Activated CD4-positive, alpha-beta T cell treated with anti-CD3 and anti-CD28 coated beads, Interleukin-2, amount 50 U/mL, for 4 hours (primary cell): ENCODE data around the gene ACOT9.
A peak's percentile ranks its signal among the peaks of the same experiment; 100 is the strongest.
"Not testable (repeated sequence)": the region's sequence is repeated elsewhere in the genome, so short reads cannot be mapped to it uniquely, and the experiment has no call there.

Source experiments
- DNase-seq, 2 experiments: peaks; one replicate each; pipeline ENCODE4 v3.0.0-alpha.2; 2020

Gene ACOT9

GRCh38 chrX:23676486-23676885 lies 66.6 kb downstream of the ACOT9 start:
- DNase-seq = not testable (repeated sequence)

GRCh38 chrX:23673108-23673507 lies 70.0 kb downstream of the ACOT9 start:
- no peak for DNase-seq

- no peak for DNase-seq
Observed at GRCh38 chrX:23670528-23670927, 72.5 kb downstream of the ACOT9 start.

- DNase-seq = no peak
Observed at GRCh38 chrX:23668335-23668734, 74.7 kb downstream of the ACOT9 start.

GRCh38 chrX:23667239-23668177 lies 75.6 kb downstream of the ACOT9 start, which contains the start of gene PRDX4:
TSS of gene PRDX4 (plus strand) at chrX:23667493. CDS start at chrX:23667571, 78 bp downstream.
- peak; percentile 63 to 66 for DNase-seq

GRCh38 chrX:23666282-23666681 lies 76.8 kb downstream of the ACOT9 start:
- no peak for DNase-seq

- no peak for DNase-seq
Observed at GRCh38 chrX:23664496-23664895, 78.6 kb downstream of the ACOT9 start.

GRCh38 chrX:23662853-23663252 lies 80.2 kb downstream of the ACOT9 start:
- DNase-seq = no peak

- DNase-seq = no peak
Observed at GRCh38 chrX:23662187-23662586, 80.9 kb downstream of the ACOT9 start.

GRCh38 chrX:23661671-23662070 lies 81.4 kb downstream of the ACOT9 start:
- DNase-seq = no peak

GRCh38 chrX:23660766-23661132 lies 82.3 kb downstream of the ACOT9 start:
- DNase-seq = no peak

GRCh38 chrX:23660083-23660765 lies 82.9 kb downstream of the ACOT9 start:
- DNase-seq = not testable (repeated sequence)

- DNase-seq = no peak
Observed at GRCh38 chrX:23659339-23659738, 83.7 kb downstream of the ACOT9 start.

- DNase-seq = no peak
Observed at GRCh38 chrX:23656684-23657083, 86.4 kb downstream of the ACOT9 start.

GRCh38 chrX:23656091-23656490 lies 87.0 kb downstream of the ACOT9 start:
- no peak for DNase-seq
